Activated CD8-positive, alpha-beta memory T cell treated with anti-CD3 and anti-CD28 coated beads for 48 hours (primary cell): ENCODE results near the gene CDH4.
"Not testable (repeated sequence)": the region's sequence is repeated elsewhere in the genome, so short reads cannot be mapped to it uniquely, and the experiment has no call there.

ENCODE experiments used
- DNase-seq, 3 experiments: peaks; one replicate each; pipeline ENCODE4 v3.0.0-alpha.2; 2020; ENCODE audit warnings: low read depth in 2 of 3, low spot score in 2 of 3

Gene CDH4

DNA sequence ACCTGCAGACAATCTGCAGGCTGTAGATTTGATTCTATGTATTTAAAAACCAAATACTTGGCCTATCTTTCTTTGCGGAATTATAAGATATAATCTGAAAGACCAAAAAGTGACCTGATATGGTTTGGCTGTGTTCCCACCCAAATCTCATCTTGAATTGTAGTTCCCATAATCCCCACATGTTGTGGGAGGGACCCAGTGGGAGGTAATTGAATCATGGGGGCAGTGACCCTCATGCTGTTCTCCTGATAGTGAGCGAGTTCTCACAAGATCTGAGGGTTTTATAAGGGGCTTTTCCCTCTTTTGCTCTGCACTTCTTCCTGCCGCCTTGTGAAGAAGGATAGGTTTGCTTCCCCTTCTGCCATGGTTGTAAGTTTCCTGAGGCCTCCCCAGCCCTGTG lies 201.6 kb downstream of the CDH4 start:
- DNase-seq: not testable (repeated sequence)

DNA sequence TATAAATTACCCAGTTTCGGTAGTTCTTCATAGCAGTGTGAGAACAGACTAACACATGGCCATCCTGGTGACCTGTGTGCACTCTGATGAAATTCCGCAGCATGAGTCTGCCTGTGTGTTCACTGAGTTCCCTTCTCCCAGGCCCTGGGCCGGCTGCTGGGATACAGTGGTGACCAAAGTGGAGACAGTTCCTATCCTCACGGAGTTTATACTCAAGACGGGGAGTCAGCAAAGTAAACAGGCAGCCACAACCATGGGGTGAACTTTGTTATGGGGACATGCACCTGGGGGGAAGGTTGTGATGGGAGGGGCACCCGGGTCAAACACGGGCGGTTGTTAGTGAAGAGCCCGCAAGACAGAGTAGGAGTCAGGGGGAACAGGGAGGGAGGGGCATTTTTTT lies 202.0 kb downstream of the CDH4 start:
- no peak for DNase-seq

DNA sequence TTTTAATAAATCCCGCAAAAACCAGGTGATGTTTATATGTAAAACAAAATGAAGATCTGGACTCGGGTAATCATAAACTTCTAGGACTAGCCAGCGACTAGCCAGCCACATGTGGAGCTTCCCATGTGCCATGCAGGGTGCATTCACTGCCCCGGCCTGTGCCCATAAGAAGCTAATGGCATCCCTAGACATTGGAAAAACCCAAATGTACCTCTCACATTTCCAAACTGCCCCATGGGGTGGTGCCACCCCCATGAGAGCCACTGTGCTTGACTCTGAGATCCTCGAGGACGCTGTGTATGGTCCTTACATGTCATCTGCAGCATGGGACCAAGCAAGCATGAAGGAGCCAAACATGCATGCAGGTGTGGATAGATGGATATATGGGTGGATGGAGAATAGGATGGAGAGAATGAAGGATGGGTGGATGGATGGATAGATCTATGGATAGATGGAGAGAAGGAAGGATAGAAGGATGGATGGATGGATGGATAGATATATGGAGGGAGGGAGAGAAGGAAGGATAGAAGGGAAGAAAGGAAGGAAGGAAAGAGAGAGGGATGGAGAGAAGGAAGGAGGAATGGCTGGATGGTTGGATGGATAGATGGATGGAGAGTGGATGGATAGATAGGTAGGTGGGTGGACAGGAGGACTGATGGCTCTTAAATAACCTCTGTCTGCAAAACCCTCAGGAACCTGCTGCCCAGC lies 203.6 kb downstream of the CDH4 start:
- DNase-seq: no peak

DNA sequence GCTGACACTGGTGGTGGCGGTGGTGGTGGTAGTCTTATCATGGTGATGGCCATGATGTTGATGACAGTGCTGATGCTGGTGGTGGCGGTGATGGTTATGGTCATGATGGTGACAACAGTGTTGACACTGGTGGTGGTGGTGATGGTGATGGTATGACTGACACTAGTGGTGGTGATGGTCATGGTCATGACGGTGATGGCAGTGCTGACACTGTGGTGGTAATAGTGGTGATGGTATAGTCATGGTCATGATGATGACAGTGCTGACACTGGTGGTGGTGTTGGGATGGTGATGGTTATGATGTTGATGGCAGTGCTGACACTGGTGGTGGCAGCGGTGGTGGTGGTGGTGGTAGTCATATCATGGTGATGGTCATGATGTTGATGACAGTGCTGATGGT lies 205.7 kb downstream of the CDH4 start:
- DNase-seq: no peak

DNA sequence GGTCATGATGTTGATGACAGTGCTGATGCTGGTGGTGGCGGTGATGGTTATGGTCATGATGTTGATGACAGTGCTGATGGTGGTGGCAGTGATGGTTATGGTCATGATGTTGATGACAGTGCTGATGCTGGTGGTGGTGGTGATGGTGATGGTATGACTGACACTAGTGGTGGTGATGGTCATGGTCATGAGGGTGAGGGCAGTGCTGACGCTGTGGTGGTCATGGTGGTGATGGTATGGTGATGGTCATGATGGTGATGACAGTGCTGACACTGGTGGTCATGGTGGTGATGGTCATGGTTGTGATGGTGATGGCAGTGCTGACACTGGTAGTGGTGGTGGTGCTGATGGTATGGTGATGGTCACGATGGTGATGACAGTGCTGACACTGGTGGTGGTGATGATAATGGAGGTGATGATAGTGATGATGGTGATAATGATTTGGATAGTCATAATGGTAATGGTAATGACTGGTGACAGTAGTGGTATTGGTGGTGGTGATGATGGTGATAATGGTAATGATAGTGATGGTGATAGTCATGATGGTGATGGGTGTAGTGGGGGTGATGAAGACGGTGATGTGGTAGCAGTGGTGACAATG lies 206.2 kb downstream of the CDH4 start:
- DNase-seq: no peak

DNA sequence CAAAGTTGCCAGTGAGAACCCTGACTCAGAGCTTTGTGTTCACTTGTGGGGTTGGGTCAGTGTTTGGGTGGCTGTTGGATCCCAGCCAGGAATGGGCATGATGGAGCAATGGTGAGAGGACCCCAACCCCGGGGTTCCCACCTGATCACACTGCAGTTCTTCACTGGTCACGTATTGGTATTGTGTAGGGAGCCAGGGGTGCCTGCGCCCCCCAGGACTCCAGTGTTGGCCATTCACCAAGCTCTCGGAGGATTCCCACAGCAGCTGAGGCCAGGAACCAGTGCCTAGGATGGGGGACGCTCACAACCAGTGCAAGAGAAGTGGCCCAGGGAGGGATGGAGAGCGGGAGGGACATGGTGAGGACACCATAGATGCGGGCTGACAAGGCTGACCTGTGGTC lies 207.2 kb downstream of the CDH4 start:
- DNase-seq: no peak

DNA sequence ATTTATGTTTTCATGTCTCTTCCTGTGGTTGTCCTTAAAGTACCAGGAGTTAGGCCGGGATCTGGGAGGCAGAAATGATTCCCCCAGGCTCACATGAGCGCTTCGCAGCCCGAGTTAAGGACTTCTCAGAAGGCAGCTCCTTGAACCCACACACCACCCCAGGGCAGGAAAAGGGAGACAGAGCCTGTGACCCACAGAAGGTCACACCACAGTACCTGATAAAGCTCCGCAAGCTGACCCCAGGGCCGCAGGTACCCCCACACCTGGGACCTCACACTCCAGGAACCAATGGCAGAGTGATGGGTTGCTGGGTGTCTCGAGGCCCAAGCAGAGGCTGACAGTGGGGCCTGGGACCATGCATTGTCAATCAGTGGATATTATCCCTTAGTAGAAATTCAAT lies 207.6 kb downstream of the CDH4 start:
- DNase-seq: no peak

DNA sequence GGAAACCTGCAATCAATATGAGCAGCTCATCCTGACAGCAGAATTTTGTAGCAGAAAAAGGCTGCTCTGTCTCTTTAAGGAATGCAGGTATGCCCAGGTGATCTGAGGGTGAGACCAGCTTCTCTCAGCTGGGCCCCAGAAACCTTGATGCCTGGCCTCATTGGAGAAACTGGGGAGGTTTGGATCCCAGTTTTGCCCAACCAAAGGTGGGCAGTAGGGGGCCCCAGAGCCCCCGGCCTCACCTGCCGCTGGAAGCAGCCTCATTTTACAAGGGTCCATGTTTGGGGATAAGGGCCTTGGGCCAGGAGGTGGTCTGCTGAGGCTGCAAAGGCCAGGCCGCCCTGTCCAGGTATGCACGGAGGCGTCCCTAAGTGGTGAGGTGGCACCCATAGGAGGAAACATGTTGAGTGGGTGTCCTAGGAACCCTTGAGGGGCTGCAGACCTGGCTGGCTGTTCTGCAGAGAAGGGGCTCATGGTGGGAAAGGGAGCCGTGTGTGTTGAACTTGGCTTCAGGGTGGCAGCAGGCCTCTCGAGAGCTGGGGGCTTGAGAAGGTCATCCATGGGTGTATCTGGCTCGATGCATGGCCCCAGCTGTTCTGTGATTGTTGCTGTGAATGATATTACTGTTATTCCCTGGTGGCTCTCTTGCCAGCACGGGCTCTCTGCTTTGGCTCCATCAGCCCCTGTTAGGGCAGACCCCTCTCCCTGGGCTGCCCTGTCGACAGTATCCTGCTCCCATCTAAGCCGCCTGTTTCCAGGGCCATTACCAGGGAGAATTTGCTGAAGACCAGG lies 208.4 kb downstream of the CDH4 start:
- no peak for DNase-seq

DNA sequence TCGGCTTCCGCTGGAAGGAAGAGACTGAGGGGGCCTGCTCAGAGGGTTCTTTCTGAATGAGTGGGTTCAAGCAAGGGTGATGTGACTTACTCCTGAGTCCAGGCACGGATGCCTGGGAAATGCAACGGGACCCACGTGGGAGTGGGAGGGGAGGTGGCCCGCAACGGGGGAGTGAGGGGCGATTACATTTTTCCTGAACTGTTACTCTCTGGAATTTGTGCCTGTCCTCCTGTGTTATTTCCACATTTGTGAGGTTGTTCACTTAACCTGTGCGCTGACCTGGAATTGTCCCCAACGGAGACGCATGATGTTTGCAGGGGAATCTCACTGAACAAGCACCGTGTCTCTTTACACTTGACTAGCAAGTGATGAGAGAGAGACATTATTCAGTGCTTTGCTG lies 209.4 kb downstream of the CDH4 start:
- no peak for DNase-seq

DNA sequence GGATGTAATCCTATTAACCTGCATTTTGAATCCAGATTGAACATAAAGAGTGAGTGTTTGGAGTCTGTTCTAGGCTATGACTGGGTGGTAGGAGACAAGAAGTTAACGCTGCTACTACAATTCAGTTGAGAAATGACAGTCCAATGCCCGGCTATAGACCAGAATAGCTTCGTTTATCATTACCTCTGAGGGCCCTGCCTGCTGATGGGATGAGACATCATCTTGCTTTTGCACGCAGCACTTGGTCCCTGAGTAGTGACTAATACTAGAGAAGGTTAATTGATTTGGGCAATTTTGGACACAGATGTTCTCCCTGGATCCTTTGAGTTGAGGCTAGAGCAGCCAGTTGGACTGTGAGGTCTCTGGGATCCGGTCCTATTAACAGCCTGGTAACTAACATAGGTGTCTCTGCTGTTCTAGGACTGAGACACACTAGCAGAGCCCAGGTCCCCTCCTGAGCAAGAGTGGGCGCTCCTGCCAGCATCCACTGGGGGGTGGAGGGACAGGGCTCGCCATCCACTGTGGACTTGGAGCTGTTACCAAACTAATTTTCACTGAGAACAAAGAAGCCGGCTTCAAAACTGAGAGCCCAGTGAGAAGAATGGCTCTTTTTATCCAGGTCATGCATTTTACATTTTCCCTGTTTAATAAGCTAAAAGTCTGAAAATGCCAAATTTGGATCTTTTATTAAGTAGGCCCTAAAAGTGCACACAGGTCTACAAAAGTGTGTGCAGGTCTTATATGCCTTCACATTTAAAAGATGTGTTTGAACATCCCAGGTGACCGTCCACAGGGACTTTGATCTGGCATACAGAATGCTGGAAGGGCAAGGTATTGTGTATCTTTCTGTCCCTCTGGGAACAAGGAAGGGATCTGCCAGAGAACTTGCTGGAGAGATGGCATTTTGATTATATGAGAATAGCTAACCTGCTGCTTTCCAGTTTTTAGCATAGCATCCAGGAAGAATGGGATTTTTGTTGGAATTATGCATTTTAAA lies 212.5 kb downstream of the CDH4 start:
- DNase-seq: no peak

DNA sequence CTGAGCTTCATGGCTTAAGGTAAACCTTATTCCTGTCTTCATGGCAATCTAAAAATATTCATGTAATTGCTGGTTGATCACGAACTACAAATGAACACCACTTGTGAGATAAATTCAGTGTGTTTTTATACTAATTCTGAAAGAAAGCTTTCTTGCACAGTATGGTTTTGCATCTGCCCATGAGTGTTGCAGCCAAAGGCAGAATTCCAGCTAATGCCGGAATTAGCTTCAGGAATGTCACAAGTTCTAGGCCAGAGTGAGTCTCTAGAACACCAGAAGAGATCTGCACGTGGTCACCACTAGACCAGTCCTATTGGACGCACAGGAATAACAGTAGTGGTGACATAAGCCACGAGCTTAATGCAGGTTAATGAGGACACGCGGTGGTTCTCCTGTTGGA lies 223.7 kb downstream of the CDH4 start:
- DNase-seq: no peak

DNA sequence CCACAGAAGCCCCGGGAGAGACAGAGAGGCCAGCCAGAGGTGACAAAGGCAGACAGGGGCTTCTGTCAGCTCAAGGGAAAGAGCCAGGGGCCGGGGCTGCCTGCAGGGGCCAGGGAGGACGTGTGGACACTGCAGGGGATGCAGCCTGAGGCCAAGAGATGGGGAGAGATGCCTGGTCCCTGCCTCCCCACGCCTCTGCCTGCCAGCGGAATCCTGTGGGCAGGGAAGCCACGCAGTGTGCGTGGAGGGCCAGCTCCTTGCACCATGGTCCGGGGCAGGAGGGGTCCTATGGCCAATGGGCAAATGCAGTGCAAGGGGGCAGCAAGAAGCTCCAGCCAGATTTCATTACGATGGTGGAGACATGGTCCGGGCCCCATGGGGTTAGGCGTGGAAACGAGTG lies 224.9 kb downstream of the CDH4 start:
- no peak for DNase-seq

DNA sequence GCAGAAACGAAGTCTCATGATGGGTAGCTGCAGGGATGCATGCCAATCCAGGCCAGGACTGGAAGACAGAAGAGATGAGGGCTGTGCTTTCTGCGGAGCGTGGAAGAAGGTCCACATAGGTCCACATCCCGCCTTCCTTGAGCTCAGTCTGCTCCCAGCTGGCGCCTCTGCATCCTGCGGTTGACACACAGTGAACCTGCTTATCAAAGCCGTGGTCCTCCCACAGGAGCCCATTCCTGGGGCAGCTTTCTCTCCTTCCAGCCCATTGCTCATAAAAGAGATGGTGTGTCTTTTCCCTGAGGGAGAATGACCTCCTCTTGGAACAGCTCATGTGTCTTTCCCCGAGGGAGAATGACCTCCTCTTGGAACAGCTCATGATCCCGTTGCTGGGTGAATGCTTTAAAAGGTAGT lies 225.4 kb downstream of the CDH4 start:
- DNase-seq: no peak

DNA sequence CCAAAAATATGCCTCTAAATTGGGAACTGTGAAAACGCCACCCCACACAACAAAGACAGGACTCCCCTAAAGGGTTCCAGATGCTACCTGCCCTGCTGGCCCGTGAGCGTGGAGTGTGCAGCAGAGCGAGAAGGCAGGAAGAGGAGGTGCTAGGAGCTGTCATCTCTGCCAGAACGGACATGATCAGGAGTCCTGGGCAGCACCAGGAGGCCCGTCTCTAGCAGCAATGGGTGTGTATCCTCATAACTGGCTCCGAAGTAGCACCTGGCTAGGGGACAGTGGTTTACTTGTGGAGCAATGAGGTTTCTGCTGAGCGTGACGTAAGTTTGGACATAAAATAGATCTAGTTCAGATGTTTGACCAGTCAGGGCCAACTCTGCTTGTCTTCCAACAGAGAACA lies 226.0 kb downstream of the CDH4 start:
- no peak for DNase-seq

DNA sequence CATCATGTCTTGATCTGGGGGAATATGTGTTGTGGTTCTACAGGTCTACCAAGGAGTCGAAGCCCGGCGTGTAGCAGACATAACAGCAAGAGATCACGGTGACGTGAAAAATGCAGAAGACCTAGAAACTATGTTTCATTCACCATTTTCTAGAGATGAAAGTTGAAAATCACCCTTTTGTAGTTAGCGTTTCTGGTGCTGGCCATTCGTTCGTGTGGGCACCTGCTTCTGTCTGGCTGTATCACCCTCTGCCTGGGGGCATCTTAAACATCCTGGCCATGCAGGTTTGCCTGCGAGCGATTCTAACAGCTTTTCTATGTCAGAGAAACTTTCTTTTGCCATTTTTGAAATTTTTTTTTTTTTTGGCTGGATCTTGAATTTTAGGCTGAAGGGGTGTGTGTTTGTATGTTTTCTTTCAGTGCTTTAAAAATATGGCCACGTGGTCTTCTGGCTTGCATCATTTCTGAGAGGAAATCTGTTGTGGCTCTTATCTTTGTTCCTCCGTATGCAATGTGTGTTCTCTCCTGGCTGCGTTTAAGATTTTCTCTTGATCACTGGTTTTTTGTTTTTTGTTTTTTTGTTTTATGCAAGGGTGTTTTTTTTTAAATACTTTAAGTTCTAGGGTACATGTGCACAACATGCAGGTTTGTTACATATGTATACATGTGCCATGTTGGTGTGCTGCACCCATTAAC lies 226.7 kb downstream of the CDH4 start:
- no peak for DNase-seq

DNA sequence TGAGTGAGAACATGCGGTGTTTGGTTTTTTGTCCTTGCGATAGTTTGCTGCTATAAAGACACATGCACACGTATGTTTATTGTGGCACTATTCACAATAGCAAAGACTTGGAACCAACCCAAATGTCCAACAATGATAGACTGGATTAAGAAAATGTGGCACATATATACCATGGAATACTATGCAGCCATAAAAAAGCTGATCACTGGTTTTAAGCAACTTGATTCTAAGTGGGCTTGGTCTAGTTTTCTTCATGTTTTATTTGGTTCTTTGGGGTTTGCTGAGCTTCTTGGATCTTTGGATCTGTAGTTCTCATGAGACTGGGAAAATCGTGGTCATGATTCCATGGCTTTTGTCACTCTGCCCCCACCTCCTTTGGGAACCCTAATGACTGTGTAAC lies 227.4 kb downstream of the CDH4 start:
- DNase-seq: not testable (repeated sequence)

DNA sequence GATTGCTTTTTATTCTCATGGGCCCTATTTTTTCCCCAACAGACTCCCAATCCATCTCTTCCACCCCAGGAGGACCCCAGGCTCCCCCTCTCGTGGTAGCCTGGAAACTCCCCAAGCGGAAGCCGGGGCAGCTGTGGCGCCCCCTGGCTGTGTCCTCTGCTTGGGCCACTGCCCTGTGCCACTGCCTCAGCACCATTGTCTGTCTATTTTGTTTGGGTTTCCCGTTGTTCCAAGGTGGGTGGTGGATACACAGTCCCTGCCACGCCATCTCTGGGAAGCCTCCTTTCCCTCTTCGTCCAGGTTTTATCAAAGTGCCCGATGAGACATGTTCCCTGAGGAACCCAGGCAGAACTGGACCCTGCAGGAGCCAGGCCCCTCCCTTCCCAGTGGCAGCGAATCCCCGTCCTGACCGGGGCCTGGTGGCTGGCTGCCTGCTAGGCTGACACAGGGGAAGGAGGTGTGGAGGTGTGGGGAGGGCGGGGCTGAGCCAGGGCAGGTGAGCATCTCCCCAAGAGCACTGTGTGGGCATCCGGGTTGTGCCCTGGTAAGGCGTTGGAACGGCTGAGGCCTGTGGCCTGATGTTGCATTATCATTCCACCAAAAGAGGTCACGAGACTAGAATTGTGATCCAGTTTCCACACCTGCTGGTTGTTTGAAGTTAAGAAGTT lies 228.2 kb downstream of the CDH4 start:
- DNase-seq: no peak

DNA sequence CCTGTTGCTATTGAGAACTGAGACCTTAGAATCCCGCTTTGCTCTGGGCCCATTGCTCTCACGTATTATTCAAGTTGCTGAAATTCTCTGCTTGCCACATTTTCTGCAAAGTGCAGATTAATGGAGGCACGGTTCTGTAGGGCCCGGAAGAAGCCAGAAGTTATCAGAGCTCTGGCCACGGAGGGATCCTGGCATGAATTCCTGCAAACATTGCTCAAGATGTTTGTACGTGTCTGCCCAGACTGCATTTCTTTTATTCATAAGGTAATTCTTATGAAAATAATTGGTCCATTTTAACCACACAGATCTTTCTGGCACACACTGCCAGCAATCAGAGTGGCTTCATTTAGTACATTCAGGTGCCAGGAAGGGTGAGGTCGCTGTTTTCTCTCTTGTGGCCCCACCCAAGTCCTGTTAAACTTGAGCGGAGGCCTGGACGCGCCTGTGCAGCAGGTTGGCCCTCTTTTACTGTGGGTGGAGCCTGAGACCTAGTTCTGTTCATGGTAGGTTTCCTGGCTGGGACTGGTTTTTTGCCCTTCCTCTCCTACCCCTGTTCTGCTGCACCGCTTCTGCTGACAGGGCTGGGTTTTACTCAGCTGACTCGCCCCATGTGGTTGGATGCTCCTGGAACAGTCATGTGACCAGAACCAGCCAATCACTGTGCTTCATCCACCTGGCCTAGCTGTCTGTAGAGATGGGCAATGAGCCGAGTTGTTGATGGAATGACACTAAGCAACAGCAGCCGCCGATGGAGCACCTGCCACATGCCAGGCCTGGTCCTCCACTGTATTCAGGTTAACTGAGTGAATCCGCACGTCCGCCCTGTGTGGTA lies 230.2 kb downstream of the CDH4 start:
- no peak for DNase-seq

DNA sequence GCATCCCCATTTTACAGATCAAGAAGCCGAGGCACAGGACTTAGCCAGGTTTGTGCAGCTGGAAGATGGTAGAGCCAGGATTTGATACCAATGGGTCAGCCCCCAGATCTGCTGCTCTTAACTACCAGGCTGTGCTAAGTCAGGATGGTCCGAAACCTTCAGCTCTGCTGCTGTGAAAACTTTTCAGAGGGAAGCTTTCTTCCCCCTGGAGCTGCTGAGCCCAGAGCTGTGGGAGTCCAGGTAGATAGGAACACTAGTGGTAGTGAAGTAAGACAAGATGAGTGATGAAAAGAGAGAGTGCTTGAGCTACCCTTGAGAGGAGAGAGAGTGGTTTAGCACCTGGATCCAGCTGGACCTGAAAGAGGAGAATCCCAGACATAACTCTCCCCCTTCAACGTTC lies 230.8 kb downstream of the CDH4 start:
- no peak for DNase-seq
